ENCODE results near the gene ATOX1. TPM values are rescaled to one million over a fixed set of nuclear protein-coding genes. Genes with fewer than 3 reads are reported as not detected.

Gene ATOX1
- total and polyA plus RNA-seq, 5 donors from 2014 or later = 19.6 to 98.3 (median 71.9) TPM

DNA sequence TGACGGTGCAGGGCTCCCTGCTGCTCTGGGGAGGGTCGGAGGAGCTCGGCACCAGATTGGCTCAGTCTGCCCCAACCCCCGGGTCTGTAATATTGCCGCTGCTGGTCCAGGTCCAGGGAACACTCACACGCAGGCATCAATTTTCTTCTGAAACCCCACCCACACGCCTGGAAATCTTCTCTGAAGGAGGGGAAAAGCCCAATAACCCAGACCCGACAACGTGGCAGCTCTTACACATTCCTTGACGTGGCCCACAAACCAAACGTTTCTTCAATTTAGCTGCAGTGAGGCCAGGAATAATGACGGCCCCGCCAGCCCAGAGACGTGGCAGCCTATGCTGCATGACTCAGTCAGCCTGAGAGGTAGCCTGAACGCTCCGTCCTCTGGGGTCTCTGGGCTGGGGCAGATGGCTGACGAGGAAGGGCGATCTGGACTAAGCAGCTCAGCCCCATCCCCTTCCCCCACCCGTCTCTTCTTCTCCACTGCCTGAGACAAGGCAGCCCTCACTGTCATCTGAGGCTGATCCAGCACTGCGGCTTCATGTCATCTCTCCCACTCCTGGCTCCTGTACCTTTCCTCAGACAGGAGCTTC, 61.9 kb downstream of the ATOX1 start:
- H3K27ac Mint-ChIP-seq = no peak overlapping the region
- H3K27me3 Mint-ChIP-seq = peaks cover 21% of the 10 kb centered on the region
- no peaks in the 10 kb centered on the region for H3K36me3 Mint-ChIP-seq
- ATAC-seq (ENCODE audit: low read depth in 2 of 2) (no peak), DNase-seq (no peak)
- H3K27me3 ChIP-seq (ENCODE audit: control insufficient read depth, insufficient read depth, low read length) = no peaks in the 10 kb centered on the region
- H3K36me3 ChIP-seq (ENCODE audit: control insufficient read depth, insufficient read depth, low read length) = no peaks in the 10 kb centered on the region
- peaks cover 0 to 6% (median 0%) of the 10 kb centered on the region in 4 donors for H3K4me1 Mint-ChIP-seq
- no peak overlapping the region for H3K4me3 ChIP-seq (ENCODE audit: low read depth, low read length)
- no peaks in the 10 kb centered on the region for H3K9me3 Mint-ChIP-seq
- no peak overlapping the region for H3K27ac ChIP-seq (ENCODE audit: insufficient read depth, low read length, poor library complexity, severe bottlenecking)
- H3K4me1 ChIP-seq (ENCODE audit: control insufficient read depth, insufficient read depth, low read length, poor library complexity, severe bottlenecking) = no peaks in the 10 kb centered on the region
- no peak overlapping the region for H3K4me3 Mint-ChIP-seq
- no peaks in the 10 kb centered on the region for H3K9me3 ChIP-seq (ENCODE audit: control insufficient read depth in 2 of 2, low read length in 2 of 2)

DNA sequence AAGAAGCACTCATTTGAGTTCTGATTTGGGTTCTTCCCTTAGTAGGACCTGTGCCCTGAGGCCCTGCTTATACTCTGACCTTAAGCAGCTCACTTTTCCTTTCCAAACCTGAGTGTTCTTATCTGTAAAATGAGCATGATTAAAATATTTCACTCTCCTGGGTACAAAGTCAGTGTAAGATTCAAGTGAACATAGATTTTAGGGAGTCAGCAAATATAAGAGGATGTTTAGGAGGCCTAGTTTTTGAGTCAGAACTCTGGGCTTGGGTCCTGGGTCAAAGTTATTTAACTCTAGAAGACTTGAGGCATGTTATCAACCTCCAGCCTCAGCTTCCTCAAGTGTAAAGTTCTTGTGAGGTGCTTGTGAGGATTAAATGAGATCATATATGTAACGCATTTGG, 63.0 kb downstream of the ATOX1 start:
- H3K4me3 ChIP-seq (ENCODE audit: low read depth, low read length) = no peak overlapping the region
- no peaks in the 10 kb centered on the region for H3K36me3 Mint-ChIP-seq
- no peak overlapping the region for H3K27ac ChIP-seq (ENCODE audit: insufficient read depth, low read length, poor library complexity, severe bottlenecking)
- no peak overlapping the region for H3K27ac Mint-ChIP-seq
- peaks cover 21% of the 10 kb centered on the region for H3K27me3 Mint-ChIP-seq
- no peaks in the 10 kb centered on the region for H3K9me3 ChIP-seq (ENCODE audit: control insufficient read depth in 2 of 2, low read length in 2 of 2)
- H3K4me1 Mint-ChIP-seq = peaks cover 0 to 2% (median 0%) of the 10 kb centered on the region in 4 donors
- H3K27me3 ChIP-seq (ENCODE audit: control insufficient read depth, insufficient read depth, low read length) = no peaks in the 10 kb centered on the region
- no peak overlapping the region for H3K4me3 Mint-ChIP-seq
- no peak for DNase-seq
- H3K9me3 Mint-ChIP-seq = no peaks in the 10 kb centered on the region
- H3K4me1 ChIP-seq (ENCODE audit: control insufficient read depth, insufficient read depth, low read length, poor library complexity, severe bottlenecking) = no peaks in the 10 kb centered on the region
- ATAC-seq (ENCODE audit: low read depth in 2 of 2) = no peak
- no peaks in the 10 kb centered on the region for H3K36me3 ChIP-seq (ENCODE audit: control insufficient read depth, insufficient read depth, low read length)

DNA sequence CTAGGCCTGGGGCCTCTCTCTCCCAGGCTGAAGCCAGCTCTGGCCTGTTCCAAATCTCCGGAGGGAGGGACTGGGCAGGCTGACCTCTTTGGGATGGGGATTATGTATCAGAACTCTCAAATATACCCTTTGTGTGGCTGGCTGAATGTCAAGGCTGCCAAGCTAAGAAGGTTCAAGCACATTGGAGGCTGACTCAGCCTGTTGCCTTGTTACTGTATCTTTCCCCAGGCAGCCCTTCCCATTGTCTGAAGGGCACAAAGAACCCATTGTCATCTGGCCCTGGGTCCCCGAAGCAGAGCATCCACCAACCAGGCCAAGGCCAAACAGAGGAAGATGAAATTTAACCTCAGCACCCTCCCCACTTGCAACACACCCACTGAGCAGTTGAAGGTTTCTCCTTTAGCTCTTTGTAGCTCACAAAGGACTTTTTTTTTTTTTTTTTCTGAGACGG, 64.4 kb downstream of the ATOX1 start:
- Mint-ChIP-seq H3K4me3 (no peak overlapping the region), H3K27ac (peak overlapping the region in 1 of 3 donors; percentile 21), H3K4me1 (no peaks in the 10 kb centered on the region), H3K36me3 (no peaks in the 10 kb centered on the region), H3K27me3 (peaks cover 17% of the 10 kb centered on the region), H3K9me3 (peaks cover 0 to under 1% (median 0%) of the 10 kb centered on the region in 7 donors)
- Histone ChIP-seq H3K9me3 (ENCODE audit: control insufficient read depth in 2 of 2, low read length in 2 of 2) (no peaks in the 10 kb centered on the region), H3K36me3 (ENCODE audit: control insufficient read depth, insufficient read depth, low read length) (no peaks in the 10 kb centered on the region), H3K27me3 (ENCODE audit: control insufficient read depth, insufficient read depth, low read length) (no peaks in the 10 kb centered on the region), H3K4me1 (ENCODE audit: control insufficient read depth, insufficient read depth, low read length, poor library complexity, severe bottlenecking) (no peaks in the 10 kb centered on the region), H3K4me3 (ENCODE audit: low read depth, low read length) (no peak overlapping the region), H3K27ac (ENCODE audit: insufficient read depth, low read length, poor library complexity, severe bottlenecking) (no peak overlapping the region)
- DNase-seq (no peak), ATAC-seq (ENCODE audit: low read depth in 2 of 2) (no peak)

Other genes with a start within 250 kb of the ATOX1 start
- not detected for gene FAT2, start 167.3 kb downstream of the ATOX1 start, total RNA-seq
- gene FAT2, start 167.3 kb downstream of the ATOX1 start, polyA plus RNA-seq = under 1 TPM in 1 of 4 donors, not detected in 3; 0.05 TPM
- gene SPARC, start 71.7 kb downstream of the ATOX1 start, total RNA-seq = 34.6 TPM
- not detected for gene SPARC, start 71.7 kb downstream of the ATOX1 start, polyA plus RNA-seq
- 108 TPM for gene G3BP1, start 13.3 kb upstream of the ATOX1 start, total RNA-seq
- 100 to 1,000 TPM; 176 to 199 (median 184) TPM for gene G3BP1, start 13.3 kb upstream of the ATOX1 start, polyA plus RNA-seq
- not detected for gene GLRA1, start 166.2 kb upstream of the ATOX1 start, total RNA-seq
- gene GLRA1, start 166.2 kb upstream of the ATOX1 start, polyA plus RNA-seq = not detected

Measured in CD4-positive, CD25-positive, alpha-beta regulatory T cell (primary cell).